HTR-8/SVneo (cell line): ENCODE measurements around the gene SHANK3.

ENCODE experiments used
- DNase-seq: peaks from one replicate; pipeline ENCODE4 v3.0.0; 2011; ENCODE audit warnings: low spot score, mixed read lengths; ENCODE audit not compliant: insufficient read length
- FAIRE-seq: peaks from 2 replicates; lab custom pipeline; 2011; peaks lifted over from hg19 to GRCh38; lab: Jason Lieb, UNC

The SHANK3 gene

GRCh38 chr22:50696799-50697561, 24.4 kb downstream of the SHANK3 start:
- peak; percentile 49 for DNase-seq
- no peak for FAIRE-seq

DNA sequence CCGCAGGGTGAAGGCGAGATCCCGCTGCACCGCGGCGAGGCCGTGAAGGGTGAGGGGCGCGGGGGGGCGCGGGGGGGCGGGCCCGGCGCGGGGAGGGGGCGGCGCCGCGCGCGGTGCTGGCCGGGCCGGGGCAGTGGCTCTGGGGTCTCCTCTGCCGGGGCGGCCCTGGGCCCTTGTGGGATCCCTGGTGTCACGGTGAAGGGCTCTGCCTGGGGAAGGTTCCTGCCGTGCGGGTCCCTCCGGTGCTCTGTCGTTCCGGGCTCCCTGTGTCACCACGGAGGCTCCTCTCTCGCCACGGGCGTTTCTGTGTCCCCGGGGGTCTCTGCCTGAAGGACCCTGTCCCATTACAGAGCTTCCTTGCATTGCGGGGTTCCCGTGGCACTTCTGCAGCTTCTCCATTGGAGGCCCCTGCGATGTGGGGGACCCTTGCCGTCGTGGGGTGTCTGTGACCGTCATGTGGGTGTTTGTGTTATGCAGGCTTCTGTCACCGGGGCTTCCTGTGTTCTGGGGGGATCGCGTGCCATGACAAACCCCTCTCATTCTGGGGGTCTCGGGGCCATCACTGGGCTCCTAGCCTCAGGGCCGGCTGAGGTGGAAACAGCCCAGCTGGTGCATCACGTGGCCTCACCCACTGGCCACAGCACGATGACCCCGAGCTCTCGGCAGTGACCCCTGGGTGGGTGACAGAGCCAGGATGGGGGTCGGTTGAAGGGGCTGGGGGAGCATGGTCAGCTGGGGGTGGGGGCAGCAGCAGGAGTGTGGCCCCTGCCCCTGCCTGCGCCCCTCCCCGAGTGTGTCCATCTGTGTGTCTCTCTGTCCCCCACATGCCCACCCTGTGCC, 25.3 kb downstream of the SHANK3 start:
- FAIRE-seq: no peak

DNA sequence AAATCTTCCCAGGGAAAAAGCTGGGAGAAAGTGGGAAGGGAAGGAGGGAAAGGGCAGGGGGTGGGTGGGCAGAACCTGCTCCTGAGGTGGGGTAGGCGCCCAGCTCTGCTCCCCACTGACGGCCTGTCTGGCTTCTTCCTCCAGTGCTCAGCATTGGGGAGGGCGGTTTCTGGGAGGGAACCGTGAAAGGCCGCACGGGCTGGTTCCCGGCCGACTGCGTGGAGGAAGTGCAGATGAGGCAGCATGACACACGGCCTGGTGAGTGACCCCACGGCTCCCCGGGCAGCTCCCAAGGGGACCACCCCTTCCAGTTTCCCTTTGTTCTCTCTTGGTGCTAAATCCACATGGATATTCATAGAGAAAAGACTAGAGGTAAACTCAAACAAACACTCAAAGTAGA, 25.9 kb downstream of the SHANK3 start:
- FAIRE-seq (no peak), DNase-seq (no peak)

More for the DNA sequence above, 25.3 kb downstream of the SHANK3 start:
- DNase-seq: no peak

DNA sequence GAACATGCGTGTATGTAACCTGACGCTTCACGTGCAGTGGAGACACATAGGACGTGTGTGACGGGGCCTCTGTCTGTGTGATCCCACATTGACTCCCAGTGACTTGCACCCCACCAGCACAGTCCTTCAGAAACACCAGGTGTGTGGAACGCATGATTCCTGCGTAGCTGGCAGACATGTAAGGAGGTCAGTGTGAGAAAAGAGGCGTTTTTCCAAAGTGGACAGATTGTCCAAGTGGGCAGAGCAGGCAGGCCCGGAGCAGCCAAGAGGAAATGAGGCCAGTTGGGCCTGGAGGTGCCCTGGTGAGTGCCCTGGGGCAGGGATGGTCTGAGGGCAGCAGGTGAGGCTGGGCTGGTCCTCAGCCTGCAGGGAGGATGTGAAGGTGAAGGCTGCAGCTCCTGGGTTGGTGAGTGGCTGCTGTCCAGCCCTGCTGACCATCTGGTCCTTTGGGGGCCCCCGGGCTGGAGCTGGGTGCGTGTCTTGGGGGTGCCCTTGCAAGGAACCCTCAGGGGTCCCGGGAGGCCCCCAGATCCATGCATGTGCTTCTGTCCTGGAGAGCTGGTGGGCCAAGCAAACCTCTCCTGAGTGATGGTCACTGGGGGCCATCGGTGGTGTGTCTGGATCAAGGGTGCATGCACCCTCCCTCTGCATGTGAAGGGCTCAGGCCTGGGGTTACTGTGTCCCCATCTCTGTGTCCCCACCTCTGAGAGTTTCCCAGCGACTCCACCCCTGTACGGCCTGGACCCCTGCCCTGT, 26.6 kb downstream of the SHANK3 start:
- FAIRE-seq (no peak), DNase-seq (no peak)

DNA sequence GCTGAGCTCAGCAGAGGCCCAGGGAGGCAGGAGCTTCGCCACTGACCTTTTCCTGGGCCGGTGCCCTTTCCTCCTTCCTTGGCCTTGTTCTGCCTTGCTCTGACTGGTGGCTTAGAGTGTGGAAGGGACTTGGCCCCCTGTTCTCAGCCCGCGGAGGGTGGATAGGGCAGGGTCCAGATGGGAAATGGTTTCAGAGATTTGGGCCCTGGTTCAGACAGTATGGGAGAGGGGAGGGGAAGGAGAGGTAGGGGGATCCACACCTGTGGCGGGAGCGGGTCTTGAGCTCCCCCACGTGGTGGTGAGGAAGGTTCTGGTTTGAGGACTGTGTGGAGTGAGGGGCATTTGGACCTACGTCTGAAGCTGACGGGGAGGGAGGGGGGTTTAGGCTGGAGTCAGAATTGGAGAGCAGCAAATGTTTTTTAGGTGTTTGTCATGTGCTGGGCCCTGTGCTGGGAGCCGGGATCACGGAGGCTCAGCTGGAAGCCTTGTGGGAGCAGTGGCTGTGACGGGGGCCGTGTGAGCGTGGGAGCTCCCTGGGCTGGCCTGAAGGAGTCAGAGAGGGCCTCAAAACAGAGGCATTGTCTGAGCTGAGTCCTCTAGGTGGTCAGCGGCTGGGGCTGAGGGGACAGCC, 27.2 kb downstream of the SHANK3 start:
- DNase-seq: no peak
- no peak for FAIRE-seq

GRCh38 chr22:50700387-50701075, 27.9 kb downstream of the SHANK3 start:
- FAIRE-seq (no peak), DNase-seq (no peak)

DNA sequence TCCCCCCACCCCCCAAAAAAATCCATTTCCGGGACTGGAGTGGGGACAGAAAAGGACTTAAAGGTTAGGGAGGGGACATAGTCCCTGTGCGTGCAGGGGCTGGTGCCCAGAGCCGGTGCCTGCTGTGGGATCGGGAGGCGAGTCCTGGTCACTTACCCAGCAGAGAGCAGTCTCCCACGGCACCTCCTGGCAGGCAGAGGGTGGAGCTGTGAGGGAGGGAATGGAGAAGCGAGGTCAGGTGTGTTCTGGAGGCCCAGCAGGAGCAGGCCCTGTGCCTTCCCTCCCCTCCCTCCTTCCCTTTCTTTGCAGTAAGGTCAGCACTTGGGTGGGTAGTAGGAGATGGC, 28.4 kb downstream of the SHANK3 start:
- FAIRE-seq: no peak

GRCh38 chr22:50701428-50702154, 29.0 kb downstream of the SHANK3 start:
- FAIRE-seq: peak; percentile 13
- no peak for DNase-seq

More for the DNA sequence above, 28.4 kb downstream of the SHANK3 start:
- no peak for DNase-seq

GRCh38 chr22:50702261-50702671, 29.6 kb downstream of the SHANK3 start:
- FAIRE-seq (no peak), DNase-seq (no peak)

DNA sequence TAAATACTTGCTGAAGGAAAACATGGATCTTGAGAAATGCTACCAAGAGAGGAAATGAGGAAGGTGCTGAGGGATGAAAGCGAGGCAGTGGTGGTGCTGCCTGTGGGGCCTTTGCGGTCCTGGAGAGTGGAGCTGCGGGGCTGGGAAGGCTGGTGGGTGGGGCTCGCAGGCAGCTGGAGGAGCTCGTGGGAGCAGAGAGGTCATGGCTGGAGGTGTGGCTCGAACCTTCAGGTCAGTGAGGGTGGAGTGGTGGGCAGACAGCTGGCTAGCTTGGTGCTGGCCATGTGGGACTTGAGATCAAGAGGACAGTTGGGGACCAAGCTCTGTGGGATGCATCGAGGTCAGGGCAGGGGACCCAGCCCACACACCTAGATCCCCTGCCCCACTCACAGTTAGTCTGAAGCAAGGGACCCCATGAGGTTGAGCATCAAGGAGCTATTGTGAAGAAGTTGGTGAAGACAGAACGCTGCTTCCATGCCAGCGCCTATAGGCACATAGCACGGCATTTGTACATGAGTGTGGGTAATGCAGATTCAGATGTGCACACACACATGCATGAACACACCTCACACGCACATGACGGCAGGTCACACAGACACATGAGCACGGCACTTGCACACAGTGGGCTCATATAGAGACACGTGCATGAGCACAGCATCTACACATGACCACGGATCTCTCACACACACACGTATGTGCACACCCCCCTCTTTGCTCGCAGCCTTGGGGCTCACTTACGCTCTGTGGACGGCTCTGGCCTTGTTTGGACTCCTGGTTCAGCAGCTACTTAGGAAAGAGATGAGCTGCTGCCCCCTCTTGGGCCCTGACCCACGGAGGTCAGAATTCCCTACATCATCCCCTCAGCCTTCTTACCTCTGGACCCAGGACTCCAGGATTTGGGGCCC, 30.4 kb downstream of the SHANK3 start:
- FAIRE-seq (no peak), DNase-seq (no peak)

DNA sequence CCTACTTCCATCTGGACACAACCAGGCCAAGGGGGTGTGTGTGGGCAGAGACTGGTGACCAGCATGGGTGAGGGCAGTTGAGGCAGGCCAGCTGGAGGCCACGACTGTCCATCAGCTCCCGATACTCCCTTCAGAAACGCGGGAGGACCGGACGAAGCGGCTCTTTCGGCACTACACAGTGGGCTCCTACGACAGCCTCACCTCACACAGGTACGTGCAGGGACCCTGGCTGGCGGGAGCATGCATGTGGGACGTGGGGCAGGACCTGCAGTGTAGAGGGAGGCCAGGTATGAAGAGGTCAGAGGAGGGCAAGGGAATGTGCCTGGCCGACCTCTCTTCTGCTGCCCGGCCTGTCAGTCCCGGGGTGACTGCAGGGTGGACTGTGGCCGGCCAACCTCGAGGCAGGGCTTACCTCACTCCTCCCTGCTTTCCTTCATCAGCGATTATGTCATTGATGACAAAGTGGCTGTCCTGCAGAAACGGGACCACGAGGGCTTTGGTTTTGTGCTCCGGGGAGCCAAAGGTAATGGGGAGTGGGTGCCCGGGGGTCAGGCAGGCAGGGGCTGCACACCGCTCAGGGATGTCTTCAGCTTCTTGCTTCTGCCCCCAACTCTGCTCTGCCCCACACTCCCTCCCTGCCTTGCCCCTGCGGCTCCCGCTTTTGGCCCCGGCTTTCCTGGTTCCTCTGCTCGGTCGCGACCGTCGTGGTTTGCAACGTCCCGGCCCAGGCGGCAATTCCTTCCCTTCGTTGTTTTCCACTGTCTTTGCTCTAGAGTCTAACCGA, 31.3 kb downstream of the SHANK3 start:
- no peak for FAIRE-seq
- DNase-seq: no peak

DNA sequence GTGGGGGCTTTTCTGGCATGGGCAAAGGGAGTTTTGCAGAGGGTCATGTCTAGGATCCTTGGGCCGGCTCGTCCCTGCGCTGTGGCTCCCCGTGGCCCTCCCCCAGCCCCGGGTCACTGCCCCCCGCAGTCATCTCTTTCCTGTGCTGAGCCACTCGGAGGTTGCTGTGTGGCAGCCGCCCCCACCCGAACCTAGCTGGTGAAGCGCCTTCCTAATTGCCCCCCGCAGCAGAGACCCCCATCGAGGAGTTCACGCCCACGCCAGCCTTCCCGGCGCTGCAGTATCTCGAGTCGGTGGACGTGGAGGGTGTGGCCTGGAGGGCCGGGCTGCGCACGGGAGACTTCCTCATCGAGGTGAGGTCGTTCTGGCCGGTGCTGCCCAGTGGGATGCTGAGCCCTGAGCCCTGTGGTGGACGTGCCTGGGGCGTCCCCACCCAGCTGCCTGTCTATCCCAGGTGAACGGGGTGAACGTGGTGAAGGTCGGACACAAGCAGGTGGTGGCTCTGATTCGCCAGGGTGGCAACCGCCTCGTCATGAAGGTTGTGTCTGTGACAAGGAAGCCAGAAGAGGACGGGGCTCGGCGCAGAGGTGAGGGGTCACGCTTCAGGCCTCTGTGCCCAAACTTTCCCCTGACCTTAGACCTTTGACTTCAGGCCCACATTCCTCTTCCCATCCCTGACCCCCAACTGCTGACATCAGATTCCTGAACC, 32.0 kb downstream of the SHANK3 start:
- DNase-seq (no peak), FAIRE-seq (no peak)

GRCh38 chr22:50705219-50705691, 32.6 kb downstream of the SHANK3 start:
- FAIRE-seq: no peak

GRCh38 chr22:50705851-50706351, 33.3 kb downstream of the SHANK3 start:
- no peak for FAIRE-seq
- no peak for DNase-seq

More at GRCh38 chr22:50705219-50705691, 32.6 kb downstream of the SHANK3 start:
- DNase-seq: no peak

DNA sequence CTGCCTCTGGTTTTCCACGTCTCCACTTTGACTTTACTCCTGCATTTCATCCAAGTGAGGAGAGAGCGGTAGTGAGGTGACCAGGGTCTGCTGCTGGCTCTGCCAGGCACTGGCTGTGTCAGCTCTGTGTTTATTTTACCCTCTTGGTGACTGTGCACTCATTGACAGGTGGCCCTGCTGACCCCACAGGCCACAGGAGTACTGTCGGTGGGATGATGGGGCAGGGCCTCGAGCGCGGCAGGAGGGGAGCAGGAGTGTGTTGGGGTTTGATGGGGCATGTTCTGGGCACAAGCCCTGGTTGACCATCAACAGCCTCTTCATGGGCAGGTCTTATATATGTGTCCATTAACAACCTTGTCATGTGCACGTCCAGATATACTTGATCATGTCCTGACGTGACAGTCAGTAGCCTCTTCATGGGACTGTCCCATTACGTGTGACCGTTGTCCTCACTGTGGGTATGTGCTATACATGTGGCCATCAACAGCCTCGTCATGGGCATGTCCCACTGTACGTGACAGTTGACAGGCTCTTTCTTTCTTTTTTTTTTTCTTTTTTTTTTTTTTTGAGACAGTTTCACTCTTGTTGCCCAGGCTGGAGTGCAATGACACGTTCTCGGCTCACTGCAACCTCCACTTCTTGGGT, 34.0 kb downstream of the SHANK3 start:
- FAIRE-seq (no peak), DNase-seq (no peak)

DNA sequence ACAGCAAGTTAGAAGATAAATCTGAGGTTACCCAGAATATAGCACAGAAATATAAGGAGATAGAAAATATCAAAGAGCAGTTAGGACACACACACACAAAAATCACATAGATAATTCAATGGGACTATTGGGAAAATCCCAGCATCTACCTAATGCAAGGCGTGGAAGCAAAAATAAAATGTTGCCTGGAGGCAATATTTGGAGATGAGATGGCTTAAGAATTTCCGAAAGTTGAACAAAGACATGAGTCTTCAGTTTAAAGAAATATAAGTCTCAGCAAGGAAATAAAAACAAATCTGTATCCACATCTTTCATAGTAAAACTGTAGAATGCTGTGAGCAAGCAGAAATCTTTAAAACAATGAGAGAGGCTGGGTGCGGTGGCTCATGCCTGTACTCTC, 35.9 kb downstream of the SHANK3 start:
- no peak for FAIRE-seq
- no peak for DNase-seq
